ENCODE measurements around the gene ACTA2.

DNA sequence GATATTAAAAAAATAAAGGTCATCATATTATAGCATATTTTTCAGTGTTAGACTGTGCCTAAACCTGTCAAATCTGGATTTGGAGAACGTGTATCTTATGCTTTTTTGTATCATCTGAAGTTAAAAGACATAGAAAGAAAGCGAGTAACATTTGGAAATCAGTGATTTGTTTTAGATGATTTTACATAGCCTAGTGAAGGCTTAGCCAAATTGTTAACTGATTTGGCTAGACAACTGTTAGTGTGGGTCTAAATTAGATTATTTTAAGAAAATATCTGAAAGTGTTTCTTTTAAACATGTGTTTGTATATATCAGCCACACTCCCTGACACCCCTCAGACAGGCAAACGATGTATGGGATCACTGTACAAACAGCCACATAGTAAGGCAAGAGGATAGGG lies 35.6 kb downstream of the ACTA2 start:
- TF ChIP-seq POLR2AphosphoS5 (IDR thresholded peaks at IDR 0.05; ENCODE audit: low read depth, low read length): no peak
- TF ChIP-seq SIN3A (IDR thresholded peaks at IDR 0.05; ENCODE audit: borderline replicate concordance, insufficient read depth, low read length): no peak
- TF ChIP-seq, protein P1, sequence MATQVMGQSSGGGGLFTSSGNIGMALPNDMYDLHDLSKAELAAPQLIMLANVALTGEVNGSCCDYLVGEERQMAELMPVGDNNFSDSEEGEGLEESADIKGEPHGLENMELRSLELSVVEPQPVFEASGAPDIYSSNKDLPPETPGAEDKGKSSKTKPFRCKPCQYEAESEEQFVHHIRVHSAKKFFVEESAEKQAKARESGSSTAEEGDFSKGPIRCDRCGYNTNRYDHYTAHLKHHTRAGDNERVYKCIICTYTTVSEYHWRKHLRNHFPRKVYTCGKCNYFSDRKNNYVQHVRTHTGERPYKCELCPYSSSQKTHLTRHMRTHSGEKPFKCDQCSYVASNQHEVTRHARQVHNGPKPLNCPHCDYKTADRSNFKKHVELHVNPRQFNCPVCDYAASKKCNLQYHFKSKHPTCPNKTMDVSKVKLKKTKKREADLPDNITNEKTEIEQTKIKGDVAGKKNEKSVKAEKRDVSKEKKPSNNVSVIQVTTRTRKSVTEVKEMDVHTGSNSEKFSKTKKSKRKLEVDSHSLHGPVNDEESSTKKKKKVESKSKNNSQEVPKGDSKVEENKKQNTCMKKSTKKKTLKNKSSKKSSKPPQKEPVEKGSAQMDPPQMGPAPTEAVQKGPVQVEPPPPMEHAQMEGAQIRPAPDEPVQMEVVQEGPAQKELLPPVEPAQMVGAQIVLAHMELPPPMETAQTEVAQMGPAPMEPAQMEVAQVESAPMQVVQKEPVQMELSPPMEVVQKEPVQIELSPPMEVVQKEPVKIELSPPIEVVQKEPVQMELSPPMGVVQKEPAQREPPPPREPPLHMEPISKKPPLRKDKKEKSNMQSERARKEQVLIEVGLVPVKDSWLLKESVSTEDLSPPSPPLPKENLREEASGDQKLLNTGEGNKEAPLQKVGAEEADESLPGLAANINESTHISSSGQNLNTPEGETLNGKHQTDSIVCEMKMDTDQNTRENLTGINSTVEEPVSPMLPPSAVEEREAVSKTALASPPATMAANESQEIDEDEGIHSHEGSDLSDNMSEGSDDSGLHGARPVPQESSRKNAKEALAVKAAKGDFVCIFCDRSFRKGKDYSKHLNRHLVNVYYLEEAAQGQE (IDR thresholded peaks at IDR 0.05; ENCODE audit: insufficient read depth in 1 of 2, low read depth in 2 of 2, low read length in 2 of 2): no peak
- TF ChIP-seq TAF1 (IDR thresholded peaks at IDR 0.05; ENCODE audit: borderline replicate concordance, insufficient read depth, low read length): no peak
- no peak for TF ChIP-seq FOXP2 (optimal IDR thresholded peaks at IDR 0.05; ENCODE audit: borderline replicate concordance, extremely low read depth, extremely low read length, insufficient read depth)

Measured in PFSK-1 (cell line).